Measurements from ENCODE around the gene XPR1.

The XPR1 gene

GRCh38 chr1:180916771-180917170 is 284.9 kb downstream of the XPR1 start:
- 90 to 91% methylated on average over 10 of the region's 10 CpGs for WGBS, 2 experiments
- Histone ChIP-seq H3K4me3 (ENCODE audit: insufficient read depth, low read depth, low read length) (no peak overlapping the region), H3K27ac (ENCODE audit: insufficient read depth, low read depth, low read length, poor library complexity, severe bottlenecking) (no peak overlapping the region), H3K36me3 (ENCODE audit: control insufficient read depth, insufficient read depth, low read length) (no peaks in the 10 kb centered on the region), H3K4me1 (ENCODE audit: control insufficient read depth, insufficient read depth, low read length) (peaks cover 16% of the 10 kb centered on the region), H3K27me3 (ENCODE audit: control insufficient read depth, insufficient read depth, low read length, poor library complexity, severe bottlenecking) (peaks cover 27% of the 10 kb centered on the region), H3K9me3 (ENCODE audit: control insufficient read depth, low read length) (no peaks in the 10 kb centered on the region)

GRCh38 chr1:180917306-180918065 is 285.7 kb downstream of the XPR1 start:
- WGBS, 2 experiments: 75 to 78% methylated on average over 12 of the region's 12 CpGs
- Histone ChIP-seq H3K27ac (ENCODE audit: insufficient read depth, low read depth, low read length, poor library complexity, severe bottlenecking) (no peak overlapping the region), H3K36me3 (ENCODE audit: control insufficient read depth, insufficient read depth, low read length) (no peaks in the 10 kb centered on the region), H3K9me3 (ENCODE audit: control insufficient read depth, low read length) (no peaks in the 10 kb centered on the region), H3K4me3 (ENCODE audit: insufficient read depth, low read depth, low read length) (no peak overlapping the region), H3K4me1 (ENCODE audit: control insufficient read depth, insufficient read depth, low read length) (peaks cover 23% of the 10 kb centered on the region), H3K27me3 (ENCODE audit: control insufficient read depth, insufficient read depth, low read length, poor library complexity, severe bottlenecking) (peaks cover 19% of the 10 kb centered on the region)

GRCh38 chr1:180918519-180918918 is 286.7 kb downstream of the XPR1 start:
- WGBS, 2 experiments: 91 to 92% methylated on average over 10 of the region's 10 CpGs
- Histone ChIP-seq H3K27me3 (ENCODE audit: control insufficient read depth, insufficient read depth, low read length, poor library complexity, severe bottlenecking) (peaks cover 9% of the 10 kb centered on the region), H3K9me3 (ENCODE audit: control insufficient read depth, low read length) (no peaks in the 10 kb centered on the region), H3K4me3 (ENCODE audit: insufficient read depth, low read depth, low read length) (no peak overlapping the region), H3K4me1 (ENCODE audit: control insufficient read depth, insufficient read depth, low read length) (peaks cover 32% of the 10 kb centered on the region), H3K27ac (ENCODE audit: insufficient read depth, low read depth, low read length, poor library complexity, severe bottlenecking) (no peak overlapping the region), H3K36me3 (ENCODE audit: control insufficient read depth, insufficient read depth, low read length) (no peaks in the 10 kb centered on the region)

- H3K27me3 ChIP-seq (ENCODE audit: control insufficient read depth, insufficient read depth, low read length, poor library complexity, severe bottlenecking): peaks cover 2% of the 10 kb centered on the region
- H3K36me3 ChIP-seq (ENCODE audit: control insufficient read depth, insufficient read depth, low read length): no peaks in the 10 kb centered on the region
- peaks cover 39% of the 10 kb centered on the region for H3K4me1 ChIP-seq (ENCODE audit: control insufficient read depth, insufficient read depth, low read length)
- no peak overlapping the region for H3K27ac ChIP-seq (ENCODE audit: insufficient read depth, low read depth, low read length, poor library complexity, severe bottlenecking)
- H3K9me3 ChIP-seq (ENCODE audit: control insufficient read depth, low read length): no peaks in the 10 kb centered on the region
- WGBS, 2 experiments: 85 to 90% methylated on average over 9 of the region's 9 CpGs
- no peak overlapping the region for H3K4me3 ChIP-seq (ENCODE audit: insufficient read depth, low read depth, low read length)
Measured at GRCh38 chr1:180919183-180919700, 287.4 kb downstream of the XPR1 start.

GRCh38 chr1:180920193-180920592 is 288.4 kb downstream of the XPR1 start:
- Histone ChIP-seq H3K36me3 (ENCODE audit: control insufficient read depth, insufficient read depth, low read length) (no peaks in the 10 kb centered on the region), H3K27me3 (ENCODE audit: control insufficient read depth, insufficient read depth, low read length, poor library complexity, severe bottlenecking) (no peaks in the 10 kb centered on the region), H3K27ac (ENCODE audit: insufficient read depth, low read depth, low read length, poor library complexity, severe bottlenecking) (no peak overlapping the region), H3K4me3 (ENCODE audit: insufficient read depth, low read depth, low read length) (no peak overlapping the region), H3K4me1 (ENCODE audit: control insufficient read depth, insufficient read depth, low read length) (peaks cover 49% of the 10 kb centered on the region), H3K9me3 (ENCODE audit: control insufficient read depth, low read length) (no peaks in the 10 kb centered on the region)
- 92 to 94% methylated on average over 7 of the region's 7 CpGs for WGBS, 2 experiments

GRCh38 chr1:180920702-180921101 is 288.9 kb downstream of the XPR1 start:
- 85 to 89% methylated on average over 8 of the region's 8 CpGs for WGBS, 2 experiments
- Histone ChIP-seq H3K27ac (ENCODE audit: insufficient read depth, low read depth, low read length, poor library complexity, severe bottlenecking) (no peak overlapping the region), H3K27me3 (ENCODE audit: control insufficient read depth, insufficient read depth, low read length, poor library complexity, severe bottlenecking) (no peaks in the 10 kb centered on the region), H3K4me1 (ENCODE audit: control insufficient read depth, insufficient read depth, low read length) (peaks cover 54% of the 10 kb centered on the region), H3K4me3 (ENCODE audit: insufficient read depth, low read depth, low read length) (no peak overlapping the region), H3K9me3 (ENCODE audit: control insufficient read depth, low read length) (no peaks in the 10 kb centered on the region), H3K36me3 (ENCODE audit: control insufficient read depth, insufficient read depth, low read length) (no peaks in the 10 kb centered on the region)

- Histone ChIP-seq H3K4me1 (ENCODE audit: control insufficient read depth, insufficient read depth, low read length) (peaks cover 61% of the 10 kb centered on the region), H3K27me3 (ENCODE audit: control insufficient read depth, insufficient read depth, low read length, poor library complexity, severe bottlenecking) (no peaks in the 10 kb centered on the region), H3K27ac (ENCODE audit: insufficient read depth, low read depth, low read length, poor library complexity, severe bottlenecking) (no peak overlapping the region), H3K36me3 (ENCODE audit: control insufficient read depth, insufficient read depth, low read length) (no peaks in the 10 kb centered on the region), H3K9me3 (ENCODE audit: control insufficient read depth, low read length) (no peaks in the 10 kb centered on the region), H3K4me3 (ENCODE audit: insufficient read depth, low read depth, low read length) (no peak overlapping the region)
- 94 to 96% methylated on average over 6 of the region's 6 CpGs for WGBS, 2 experiments
Measured at GRCh38 chr1:180921386-180921785, 289.6 kb downstream of the XPR1 start.

GRCh38 chr1:180921891-180922630 is 290.2 kb downstream of the XPR1 start:
- H3K27ac ChIP-seq (ENCODE audit: insufficient read depth, low read depth, low read length, poor library complexity, severe bottlenecking): no peak overlapping the region
- no peaks in the 10 kb centered on the region for H3K36me3 ChIP-seq (ENCODE audit: control insufficient read depth, insufficient read depth, low read length)
- H3K9me3 ChIP-seq (ENCODE audit: control insufficient read depth, low read length): no peaks in the 10 kb centered on the region
- H3K4me1 ChIP-seq (ENCODE audit: control insufficient read depth, insufficient read depth, low read length): peaks cover 67% of the 10 kb centered on the region
- H3K27me3 ChIP-seq (ENCODE audit: control insufficient read depth, insufficient read depth, low read length, poor library complexity, severe bottlenecking): no peaks in the 10 kb centered on the region
- H3K4me3 ChIP-seq (ENCODE audit: insufficient read depth, low read depth, low read length): no peak overlapping the region
- WGBS, 2 experiments: 70 to 73% methylated on average over 21 of the region's 21 CpGs

GRCh38 chr1:180922631-180923015 is 290.8 kb downstream of the XPR1 start:
- WGBS, 2 experiments: 69 to 74% methylated on average over 8 of the region's 8 CpGs
- H3K27me3 ChIP-seq (ENCODE audit: control insufficient read depth, insufficient read depth, low read length, poor library complexity, severe bottlenecking): no peaks in the 10 kb centered on the region
- H3K4me1 ChIP-seq (ENCODE audit: control insufficient read depth, insufficient read depth, low read length): peaks cover 73% of the 10 kb centered on the region
- no peak overlapping the region for H3K4me3 ChIP-seq (ENCODE audit: insufficient read depth, low read depth, low read length)
- H3K36me3 ChIP-seq (ENCODE audit: control insufficient read depth, insufficient read depth, low read length): no peaks in the 10 kb centered on the region
- H3K27ac ChIP-seq (ENCODE audit: insufficient read depth, low read depth, low read length, poor library complexity, severe bottlenecking): peak overlapping the region; percentile 47
- H3K9me3 ChIP-seq (ENCODE audit: control insufficient read depth, low read length): no peaks in the 10 kb centered on the region
